IPS DF 6.9 (cell line): ENCODE results near the gene ITK.

Experiments
- DNase-seq: peaks from one replicate; pipeline ENCODE4 v3.0.0-alpha.2; 2013; ENCODE audit warnings: low read depth, low spot score
- H3K27ac ChIP-seq: one replicate; pipeline ENCODE4 v1.5.1; 2013; ENCODE audit warnings: low read length, control low read depth
- H3K27me3 ChIP-seq: 2 replicates; pipeline ENCODE4 v1.6.1; 2013; ENCODE audit warnings: mild to moderate bottlenecking, low read length; ENCODE audit not compliant: control insufficient read depth, insufficient read depth
- H3K36me3 ChIP-seq: 2 replicates; pipeline ENCODE4 v1.6.1; 2013; ENCODE audit warnings: low read length; ENCODE audit not compliant: control insufficient read depth, insufficient read depth
- H3K4me1 ChIP-seq: 2 replicates; pipeline ENCODE4 v1.6.1; 2013; ENCODE audit warnings: low read length; ENCODE audit not compliant: control insufficient read depth, insufficient read depth
- H3K4me3 ChIP-seq: 2 replicates; pipeline ENCODE4 v1.5.1; 2013; ENCODE audit warnings: mild to moderate bottlenecking, low read length
- H3K9me3 ChIP-seq: 2 replicates; pipeline ENCODE4 v1.6.1; 2013; ENCODE audit warnings: low read length, inconsistent platforms; ENCODE audit not compliant: control insufficient read depth, insufficient read depth
- WGBS: extraction: QIAGEN DNeasy Blood & Tissue Kit; methylation state at CpG from one replicate; pipeline ENCODE4 v1.1.7; 2013; ENCODE audit warnings: mixed read lengths, missing lambda C conversion rate; ENCODE audit not compliant: insufficient read length, insufficient coverage; 5-methylcytosine and 5-hydroxymethylcytosine counted together

Gene ITK

DNA sequence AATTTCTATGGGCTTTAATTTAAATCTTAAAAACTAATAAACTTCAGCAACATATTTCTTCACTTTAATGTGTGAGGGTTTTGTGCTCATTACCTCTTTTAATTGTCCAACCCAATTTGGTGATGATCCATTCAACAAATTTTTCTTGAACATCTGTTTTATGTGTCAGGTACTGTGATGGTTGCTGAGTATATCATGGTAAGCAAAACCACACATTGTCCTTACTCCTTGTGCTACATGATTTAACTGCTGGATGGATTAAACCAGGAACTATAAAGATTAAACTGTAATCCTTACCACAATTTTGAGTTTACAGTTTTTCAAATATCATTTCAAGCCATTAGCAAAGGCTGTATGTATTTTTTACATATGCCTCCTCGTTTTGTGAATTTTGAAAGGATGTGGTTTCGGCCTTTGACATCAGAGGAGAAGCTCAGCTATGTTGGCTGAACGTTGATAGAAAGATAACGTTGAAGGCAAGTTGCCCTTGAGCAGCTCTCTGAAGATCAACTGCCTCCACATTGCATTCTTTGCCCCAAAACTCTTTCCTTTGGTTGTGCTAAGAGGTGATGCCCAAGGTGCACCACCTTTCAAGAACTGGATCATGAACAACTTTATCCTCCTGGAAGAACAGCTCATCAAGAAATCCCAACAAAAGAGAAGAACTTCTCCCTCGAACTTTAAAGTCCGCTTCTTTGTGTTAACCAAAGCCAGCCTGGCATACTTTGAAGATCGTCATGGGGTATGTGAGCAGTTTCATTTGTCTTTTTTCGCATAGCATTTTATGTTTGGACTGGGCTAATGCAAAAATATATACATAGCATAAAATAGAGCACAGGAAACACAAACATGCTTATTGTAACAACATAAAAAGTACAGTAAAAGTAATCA is at the start of gene ITK:
Gene ITK, plus strand, starts transcription at position 467 of the 891 bp plus-strand sequence. Its CDS starts 138 bp downstream, at position 605.
- H3K36me3 ChIP-seq = no peaks in the 10 kb centered on the region
- H3K4me3 ChIP-seq = no peak within 1 kb of the TSS
- no peak within 1 kb of the TSS for H3K27ac ChIP-seq
- H3K9me3 ChIP-seq = no peaks in the 10 kb centered on the region
- no peaks in the 10 kb centered on the region for H3K4me1 ChIP-seq
- no peaks in the 10 kb centered on the region for H3K27me3 ChIP-seq
- no peak for DNase-seq
- no CpG with 5 or more reads among the region's 8 CpGs for WGBS

DNA sequence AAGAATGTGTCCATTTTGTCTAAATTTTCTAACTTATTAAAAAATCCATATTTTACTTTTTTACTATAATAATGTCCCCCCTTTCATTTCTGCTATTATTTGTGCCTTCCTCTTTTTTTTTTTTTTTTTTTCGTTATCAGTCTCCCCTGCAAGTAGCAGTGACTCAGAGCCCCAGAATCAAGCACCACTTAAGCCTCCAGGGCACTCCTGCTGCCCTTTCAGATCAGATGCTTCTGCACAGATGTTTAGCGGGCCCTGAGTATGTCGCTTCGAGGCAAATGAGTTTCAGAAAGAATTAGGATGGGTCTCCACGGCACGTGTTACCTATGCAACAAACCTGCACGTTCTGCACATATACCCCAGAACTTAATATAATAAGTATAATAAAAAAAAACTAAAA is 49.7 kb upstream of the ITK start:
- Histone ChIP-seq H3K27me3 (no peaks in the 10 kb centered on the region), H3K4me3 (no peak overlapping the region), H3K27ac (no peak overlapping the region), H3K36me3 (no peaks in the 10 kb centered on the region), H3K4me1 (no peaks in the 10 kb centered on the region), H3K9me3 (no peaks in the 10 kb centered on the region)
- no peak for DNase-seq
- WGBS = no CpG with 5 or more reads among the region's 7 CpGs

DNA sequence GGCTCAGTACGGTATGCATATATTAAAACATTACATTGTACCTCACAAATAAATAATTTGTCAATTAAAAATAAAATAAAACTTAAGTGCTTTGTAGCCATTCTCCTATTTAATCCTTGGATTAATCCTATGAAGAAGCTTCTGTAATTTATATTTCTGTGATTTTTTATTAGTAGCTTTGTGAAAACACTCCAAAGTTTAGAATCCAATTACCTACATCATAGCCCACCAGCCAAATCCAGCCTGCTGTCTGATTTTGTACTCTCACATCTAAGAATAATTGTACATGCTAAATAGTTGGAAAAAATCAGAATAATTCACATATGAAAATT is 48.4 kb upstream of the ITK start:
- Histone ChIP-seq H3K4me3 (no peak overlapping the region), H3K9me3 (no peaks in the 10 kb centered on the region), H3K4me1 (no peaks in the 10 kb centered on the region), H3K27me3 (no peaks in the 10 kb centered on the region), H3K36me3 (no peaks in the 10 kb centered on the region), H3K27ac (no peak overlapping the region)
- no CpG with 5 or more reads among the region's 1 CpG for WGBS
- DNase-seq = no peak

DNA sequence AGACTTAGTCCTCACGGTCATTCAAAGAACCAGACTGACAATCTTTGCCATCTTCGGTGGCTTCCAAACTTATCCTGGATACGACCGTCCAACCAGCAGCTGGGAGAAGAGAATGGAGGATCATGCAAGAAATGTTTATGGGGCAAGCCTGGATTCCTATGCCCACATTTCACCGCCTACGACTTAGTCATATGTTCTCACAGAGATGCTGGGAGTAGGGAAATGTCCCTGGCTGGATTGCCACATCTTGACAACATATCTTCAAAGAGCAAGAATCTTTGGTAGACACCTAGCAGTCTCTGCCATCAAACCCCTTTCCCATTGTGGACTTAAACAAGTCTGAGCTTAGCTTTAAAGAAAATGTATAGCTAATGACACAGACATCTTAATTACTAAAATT is 42.9 kb upstream of the ITK start:
- no peak overlapping the region for H3K27ac ChIP-seq
- no CpG with 5 or more reads among the region's 6 CpGs for WGBS
- no peak overlapping the region for H3K4me3 ChIP-seq
- no peaks in the 10 kb centered on the region for H3K27me3 ChIP-seq
- H3K36me3 ChIP-seq = no peaks in the 10 kb centered on the region
- no peaks in the 10 kb centered on the region for H3K4me1 ChIP-seq
- no peaks in the 10 kb centered on the region for H3K9me3 ChIP-seq
- DNase-seq = no peak

DNA sequence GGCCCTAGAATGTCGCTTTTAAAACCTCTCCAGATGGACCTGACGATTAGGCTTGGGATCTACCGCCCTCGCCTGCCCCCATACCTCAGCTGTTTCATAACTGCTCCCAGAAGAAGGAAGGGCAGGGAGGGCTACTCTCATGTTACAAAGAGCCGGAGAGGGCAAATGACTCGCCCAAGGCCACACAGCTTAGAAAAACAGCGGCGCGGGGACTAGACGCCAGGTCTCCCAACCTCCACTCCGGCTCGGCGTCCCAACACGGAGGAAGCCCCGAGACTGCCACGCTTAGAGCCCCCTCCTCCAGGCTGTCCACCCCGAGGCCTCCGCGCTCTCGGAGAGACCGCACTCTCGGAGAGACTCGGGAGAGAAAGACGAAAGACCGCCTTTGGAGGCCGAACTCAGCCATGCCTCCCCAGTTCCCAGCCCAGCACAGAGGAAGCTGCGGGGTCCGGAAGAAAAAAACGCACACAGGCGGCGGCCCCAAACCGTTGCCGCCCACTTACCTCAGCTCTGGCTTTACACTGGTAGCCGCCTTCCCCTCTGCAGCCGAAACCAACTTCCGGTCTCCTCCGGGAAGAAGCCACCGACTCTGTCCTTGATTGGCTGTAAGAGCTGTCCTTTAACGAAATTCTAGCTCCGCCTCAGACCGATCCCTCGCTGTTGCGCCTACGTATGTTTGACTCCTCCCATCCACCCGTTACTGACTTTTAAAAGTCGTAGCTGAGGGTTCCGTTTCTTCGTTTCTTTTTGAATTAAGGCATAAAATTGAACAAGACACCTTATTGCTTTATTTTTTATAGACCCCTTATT is 38.1 kb upstream of the ITK start, which contains the start of gene MED7:
Gene MED7, minus strand, starts transcription at position 549 of the 810 bp plus-strand sequence. CDS start 3,434 bp downstream, outside the sequence.
- Histone ChIP-seq H3K4me3 (peak within 1 kb of the TSS; percentile 94), H3K27ac (no peak within 1 kb of the TSS), H3K36me3 (no peaks in the 10 kb centered on the region), H3K9me3 (no peaks in the 10 kb centered on the region), H3K27me3 (no peaks in the 10 kb centered on the region), H3K4me1 (no peaks in the 10 kb centered on the region)
- DNase-seq = peak; percentile 98
- no CpG with 5 or more reads among the region's 48 CpGs for WGBS

DNA sequence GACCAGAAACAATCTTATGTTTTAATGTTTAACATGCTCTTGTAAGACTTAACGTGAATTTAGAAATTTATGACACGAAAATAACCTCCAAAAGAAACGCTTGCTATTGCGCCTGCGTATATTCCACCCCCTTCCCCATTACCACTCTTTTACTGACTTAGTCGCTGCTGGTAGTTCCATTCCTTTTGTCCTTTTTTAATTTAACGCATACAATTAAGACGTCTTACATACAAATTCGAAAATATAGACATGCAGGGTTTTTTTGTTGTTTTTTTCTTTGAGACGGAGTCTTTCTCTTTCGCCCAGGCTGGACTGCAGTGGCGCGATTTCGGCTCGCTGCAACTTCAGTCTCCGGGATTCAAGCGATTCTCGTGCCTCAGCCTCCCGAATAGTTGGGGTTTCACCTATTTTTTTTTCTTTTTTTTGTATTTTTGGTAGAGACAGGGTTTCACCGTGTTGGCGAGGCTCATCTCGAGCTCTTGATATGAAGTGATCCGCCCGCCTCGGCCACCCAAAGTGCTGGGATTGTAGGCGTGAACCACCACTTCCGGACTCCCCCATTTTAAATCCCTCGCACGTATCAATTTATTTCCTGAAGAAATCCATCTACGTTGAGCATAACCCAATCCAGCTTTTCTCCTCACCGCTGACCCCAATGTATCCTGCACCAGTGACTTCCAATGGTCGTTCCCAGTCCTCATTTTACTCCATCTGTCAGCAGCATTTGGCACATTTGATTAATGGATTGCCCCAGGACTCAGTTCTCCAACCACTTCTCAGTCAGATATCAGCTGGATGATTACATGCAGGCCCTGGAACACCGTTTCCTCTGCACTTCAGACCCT is 37.3 kb upstream of the ITK start:
- Histone ChIP-seq H3K27ac (no peak overlapping the region), H3K27me3 (no peaks in the 10 kb centered on the region), H3K9me3 (no peaks in the 10 kb centered on the region), H3K4me1 (no peaks in the 10 kb centered on the region), H3K36me3 (no peaks in the 10 kb centered on the region), H3K4me3 (peak overlapping the region; percentile 94; the same call in 1 of the 2 replicates)
- DNase-seq = no peak
- 100% methylated on average over 2 of the region's 33 CpGs for WGBS

DNA sequence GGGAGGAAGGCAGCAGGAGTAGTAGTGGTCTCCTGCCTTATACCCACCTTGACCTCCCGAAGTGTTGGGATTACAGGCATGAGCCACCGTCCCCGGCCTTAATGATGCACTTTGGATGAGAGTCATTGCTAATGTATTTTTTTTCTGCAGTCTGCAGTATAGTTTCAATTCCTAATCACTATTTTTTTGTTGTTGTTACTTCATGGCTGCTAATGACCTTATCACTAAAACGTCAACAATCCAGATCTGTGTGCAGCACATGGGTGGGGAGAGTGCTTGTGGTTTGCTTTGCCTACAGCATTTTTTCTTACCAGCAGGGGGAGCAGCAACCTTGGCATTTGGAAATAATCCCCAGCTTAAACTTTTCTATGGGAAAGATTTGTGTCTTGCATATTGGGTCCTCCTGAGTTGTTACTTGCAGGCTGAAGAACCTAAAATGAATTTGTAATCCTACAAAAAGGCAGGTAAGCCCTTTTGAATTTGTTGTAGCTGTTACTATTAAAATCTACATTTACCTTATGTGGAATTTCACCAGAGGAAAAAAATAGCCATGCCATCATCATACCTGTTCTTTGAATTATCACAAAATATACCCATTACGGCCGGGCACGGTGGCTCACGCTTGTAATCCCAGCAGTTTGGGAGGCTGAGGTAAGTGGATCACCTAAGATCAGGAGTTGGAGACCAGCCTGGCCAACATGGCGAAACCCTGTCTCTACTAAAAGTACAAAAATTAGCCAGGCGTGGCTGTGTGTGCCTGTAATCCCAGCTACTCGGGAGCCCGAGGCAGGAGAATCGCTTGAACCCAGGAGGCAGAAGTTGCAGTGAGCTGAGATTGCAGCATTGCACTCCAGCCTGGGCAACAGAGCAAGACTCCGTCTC is 31.7 kb upstream of the ITK start:
- Histone ChIP-seq H3K27me3 (no peaks in the 10 kb centered on the region), H3K4me3 (no peak overlapping the region), H3K36me3 (no peaks in the 10 kb centered on the region), H3K9me3 (no peaks in the 10 kb centered on the region), H3K27ac (no peak overlapping the region), H3K4me1 (no peaks in the 10 kb centered on the region)
- DNase-seq = peak; percentile 58
- WGBS = no CpG with 5 or more reads among the region's 14 CpGs

DNA sequence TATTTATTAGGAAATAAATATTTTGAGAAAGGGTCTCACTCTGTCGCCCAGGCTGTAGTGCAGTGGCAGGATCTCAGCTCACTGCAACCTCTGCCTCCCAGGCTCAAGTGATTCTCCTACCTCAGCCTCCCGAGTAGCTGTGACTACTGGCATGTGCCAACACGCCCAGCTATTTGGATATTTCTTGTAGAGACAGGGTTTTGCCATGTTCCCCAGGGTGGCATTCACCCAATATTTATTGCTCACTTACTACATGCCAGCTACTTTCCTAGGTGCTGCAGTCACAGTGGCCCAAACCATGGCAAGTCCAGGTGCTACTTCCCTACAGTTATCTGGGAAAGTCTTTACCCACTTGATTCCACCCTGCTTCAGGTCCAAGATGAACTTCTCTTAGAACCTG is 29.6 kb upstream of the ITK start:
- no peak overlapping the region for H3K4me3 ChIP-seq
- WGBS = no CpG with 5 or more reads among the region's 3 CpGs
- no peaks in the 10 kb centered on the region for H3K36me3 ChIP-seq
- no peaks in the 10 kb centered on the region for H3K27me3 ChIP-seq
- no peak for DNase-seq
- H3K4me1 ChIP-seq = no peaks in the 10 kb centered on the region
- no peak overlapping the region for H3K27ac ChIP-seq
- H3K9me3 ChIP-seq = no peaks in the 10 kb centered on the region

DNA sequence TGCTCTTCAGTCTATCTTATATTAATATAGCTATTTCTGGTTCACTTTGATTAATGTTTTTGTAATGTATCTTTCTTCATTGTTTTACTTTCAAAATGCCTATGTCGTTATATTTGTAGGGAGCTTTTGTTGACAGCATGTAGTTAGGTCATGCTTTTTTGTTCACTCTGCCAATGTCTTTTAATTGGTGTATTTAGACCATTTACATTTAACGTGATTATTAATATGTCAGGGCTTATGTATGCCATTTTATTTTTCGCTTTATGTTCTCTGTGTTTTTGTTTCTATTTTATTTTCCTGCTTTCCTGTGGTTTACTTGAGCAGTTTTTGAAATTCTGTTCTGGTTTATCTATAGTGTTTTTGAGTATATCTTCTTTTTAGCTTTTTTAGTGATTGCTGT is 25.3 kb upstream of the ITK start:
- no CpG with 5 or more reads among the region's 3 CpGs for WGBS
- no peaks in the 10 kb centered on the region for H3K9me3 ChIP-seq
- no peak overlapping the region for H3K27ac ChIP-seq
- no peak overlapping the region for H3K4me3 ChIP-seq
- H3K36me3 ChIP-seq = no peaks in the 10 kb centered on the region
- no peak for DNase-seq
- H3K27me3 ChIP-seq = no peaks in the 10 kb centered on the region
- no peaks in the 10 kb centered on the region for H3K4me1 ChIP-seq
